GM12892 (cell line): ENCODE data around the gene ANKRD34A.

Experiments used
- POLR2A ChIP-seq: IDR thresholded peaks from 2 replicates; pipeline ENCODE4 v1.6.1; 2011; ENCODE audit warnings: low read depth, low read length, control low read depth
- POLR2AphosphoS5 ChIP-seq: IDR thresholded peaks from 2 replicates; pipeline ENCODE4 v1.6.1; 2011; ENCODE audit warnings: low read depth, low read length, control low read depth
- TAF1 ChIP-seq: IDR thresholded peaks from 2 replicates; pipeline ENCODE4 v1.6.1; 2011; ENCODE audit warnings: low read depth, mild to moderate bottlenecking, control low read depth, low read length, borderline replicate concordance

- TF ChIP-seq POLR2AphosphoS5 (no peak), TAF1 (no peak), POLR2A (no peak)
Measured at GRCh38 chr1:145963265-145964019, 933 bp downstream of the ANKRD34A start.
